Retina (tissue), 1 donor: ENCODE measurements around the gene MAML2.

Experiments
- DNase-seq: peaks from one replicate; pipeline ENCODE4 v3.0.0-alpha.2; 2016

The MAML2 gene

GRCh38 chr11:96338910-96339705 is 3.9 kb downstream of the MAML2 start:
- no peak for DNase-seq

DNA sequence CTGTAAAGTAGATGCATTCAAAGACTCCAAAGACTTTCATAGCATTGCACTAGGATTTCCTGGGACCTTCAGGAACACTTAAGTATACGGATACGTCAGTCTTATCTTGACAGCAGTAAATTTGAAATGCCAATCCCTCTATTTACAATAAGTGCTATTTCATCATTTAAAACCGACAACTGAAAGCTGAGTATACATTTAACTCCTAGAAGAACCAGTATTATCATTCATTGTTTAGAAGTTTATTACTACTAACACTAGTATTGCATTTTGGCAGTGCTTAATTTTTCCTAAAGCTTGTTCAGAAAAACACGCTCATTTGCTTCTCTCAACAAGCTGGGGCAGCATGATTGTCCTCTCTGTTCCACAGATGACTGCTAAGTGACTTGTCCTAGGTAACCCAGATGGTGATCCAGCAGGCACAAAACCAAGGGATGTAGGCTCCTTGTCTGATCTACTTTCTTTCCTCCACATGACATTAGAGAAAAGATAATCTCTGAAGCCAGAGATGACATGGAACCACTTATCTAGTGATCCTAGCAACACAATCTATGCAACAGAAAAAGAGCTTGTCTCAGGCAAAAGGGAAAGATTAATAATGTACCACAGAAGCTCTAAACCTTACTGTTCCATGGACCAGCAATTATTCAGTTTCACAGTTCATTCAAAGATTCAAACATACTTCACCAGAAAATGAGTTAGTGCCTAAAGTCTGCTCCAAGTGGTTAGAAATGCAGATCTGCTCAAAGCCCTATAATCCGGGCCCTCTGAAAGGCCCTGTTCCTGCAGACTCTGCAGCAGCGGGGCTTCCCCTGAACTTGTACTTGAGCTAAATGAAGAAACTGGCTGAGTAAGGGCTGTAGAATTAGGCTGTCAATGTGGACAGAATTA is 5.2 kb downstream of the MAML2 start:
- no peak for DNase-seq

- DNase-seq, result peak; percentile 24
Observed at GRCh38 chr11:96335388-96335787, 7.6 kb downstream of the MAML2 start.

DNA sequence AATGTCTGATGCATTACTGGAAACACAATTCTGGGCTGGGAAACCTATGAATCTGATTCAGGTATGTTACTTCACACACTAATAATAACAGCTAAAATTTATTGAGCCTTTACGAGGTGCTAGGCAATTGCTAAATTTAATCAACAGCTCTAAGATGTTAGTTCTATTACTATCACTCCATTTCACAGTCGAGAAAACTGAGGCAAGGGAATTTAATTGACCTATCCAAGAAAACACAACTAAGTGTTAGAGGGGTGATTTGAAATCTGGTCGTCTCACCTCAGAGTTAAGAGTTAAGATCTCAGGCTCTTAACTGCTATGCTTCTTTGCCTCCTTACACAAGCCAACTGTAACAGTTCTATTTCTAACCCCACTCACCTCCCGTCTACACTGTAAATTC is 8.8 kb downstream of the MAML2 start:
- DNase-seq, result no peak

DNA sequence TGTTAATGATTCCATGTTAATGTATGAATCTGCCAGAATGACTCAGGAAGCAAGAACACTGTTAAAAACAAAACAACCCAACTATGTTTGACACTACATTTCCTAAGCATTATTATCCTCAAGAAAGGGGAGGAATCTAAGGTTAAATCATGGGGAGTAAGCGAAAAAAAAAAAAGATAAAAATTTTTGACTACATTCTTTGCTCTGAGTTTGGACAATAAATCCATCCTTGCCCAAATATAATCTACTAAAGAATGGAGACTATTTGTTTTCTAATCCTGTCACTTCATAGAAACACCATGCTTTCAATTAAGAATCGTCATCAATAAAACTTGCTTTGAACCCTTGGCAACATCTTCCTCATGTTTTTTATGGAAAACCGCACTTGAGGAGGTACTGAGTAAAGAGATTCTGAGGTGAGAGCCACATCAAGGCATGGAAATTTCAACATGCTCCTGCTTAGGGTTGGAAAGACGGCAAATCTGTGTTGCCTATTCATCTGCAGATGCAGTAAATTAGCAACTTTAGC is 9.7 kb downstream of the MAML2 start:
- no peak for DNase-seq

GRCh38 chr11:96332126-96332771 is 10.7 kb downstream of the MAML2 start:
- DNase-seq, result peak; percentile 28

GRCh38 chr11:96331699-96332116 is 11.3 kb downstream of the MAML2 start:
- no peak for DNase-seq

DNA sequence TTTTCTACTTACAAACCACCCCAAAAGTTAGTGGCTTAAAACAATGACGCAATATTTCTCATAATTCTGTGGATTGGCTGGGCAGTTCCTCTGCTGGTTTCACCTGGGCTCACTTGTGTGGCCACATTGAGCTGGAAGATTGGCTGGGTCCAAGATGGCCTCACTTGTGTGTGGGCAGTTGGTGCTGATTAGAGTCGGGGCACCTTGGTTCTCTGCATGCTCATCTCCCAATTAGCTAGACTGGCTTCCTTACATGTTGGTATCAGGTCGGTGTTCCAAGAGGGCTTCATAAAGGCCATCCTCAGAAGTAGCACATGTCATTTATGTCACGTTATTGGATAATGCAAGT is 12.5 kb downstream of the MAML2 start:
- no peak for DNase-seq

- DNase-seq, result no peak
Observed at GRCh38 chr11:96329855-96330510, 13.0 kb downstream of the MAML2 start.

DNA sequence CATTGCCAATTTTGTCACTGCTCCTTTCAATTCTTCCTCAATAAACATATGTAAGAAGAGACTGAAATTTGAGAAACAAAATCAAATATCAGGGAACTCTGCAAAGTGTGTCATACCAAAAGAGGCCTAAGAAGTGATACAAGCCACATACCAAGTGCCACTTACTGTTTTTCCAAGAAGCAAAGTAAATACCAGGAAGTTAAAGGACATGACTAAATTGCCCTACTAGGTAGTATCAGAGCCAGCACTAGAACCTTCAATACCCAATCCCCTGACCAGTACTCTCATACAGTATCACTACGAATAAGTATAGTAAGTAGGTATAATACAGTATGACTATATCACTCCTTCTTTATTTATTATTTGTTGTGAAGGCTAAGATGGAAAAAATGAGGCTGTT is 13.6 kb downstream of the MAML2 start:
- DNase-seq, result no peak

DNA sequence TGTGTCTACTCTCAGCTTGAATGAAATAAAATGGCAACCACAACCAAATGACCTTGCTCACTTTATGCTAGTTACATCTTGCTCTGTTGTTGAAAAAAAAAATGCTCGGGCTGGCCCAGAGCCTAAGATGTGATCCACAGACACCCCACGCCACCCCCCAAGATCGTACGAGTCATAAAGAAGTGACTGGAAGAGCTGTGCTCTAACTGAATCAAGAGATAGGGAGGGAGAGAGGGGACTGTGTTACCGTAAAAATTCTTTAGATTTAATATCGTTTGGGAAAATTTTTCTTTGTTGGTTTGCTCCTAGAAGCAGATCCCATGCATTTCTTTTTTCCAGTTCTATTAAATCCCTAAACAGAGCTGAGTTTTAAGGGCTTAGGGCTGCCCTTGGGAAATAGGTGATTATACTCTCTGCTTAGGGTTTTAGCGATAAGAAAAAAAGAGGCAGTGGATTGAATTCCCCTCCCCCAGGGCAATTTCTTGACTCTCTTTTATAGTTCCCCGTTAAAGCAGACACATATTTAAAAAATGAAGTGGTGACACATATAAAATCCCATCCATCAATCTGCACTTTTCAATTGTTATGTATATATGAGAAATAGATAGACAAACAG is 14.5 kb downstream of the MAML2 start:
- no peak for DNase-seq

DNA sequence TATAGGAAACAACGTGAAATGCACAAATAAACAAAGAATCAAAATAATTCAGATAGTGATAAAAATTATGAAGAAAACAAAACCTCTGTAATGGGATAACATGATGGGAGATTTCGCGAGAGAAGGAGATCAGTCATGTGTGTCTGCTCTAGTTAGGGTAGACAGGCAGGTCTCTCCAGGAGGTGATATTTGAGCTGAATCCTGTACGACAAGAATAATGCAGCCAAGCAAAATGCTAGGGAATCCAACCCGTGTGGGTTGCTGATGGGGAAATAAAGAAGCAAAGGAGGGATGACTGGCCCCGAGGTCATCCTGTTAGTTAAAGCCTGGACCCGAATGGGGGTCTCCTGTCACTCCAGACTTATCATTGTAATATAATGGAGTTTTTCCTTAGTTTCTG is 16.0 kb downstream of the MAML2 start:
- DNase-seq, result no peak

GRCh38 chr11:96324912-96325311 is 18.1 kb downstream of the MAML2 start:
- no peak for DNase-seq

DNA sequence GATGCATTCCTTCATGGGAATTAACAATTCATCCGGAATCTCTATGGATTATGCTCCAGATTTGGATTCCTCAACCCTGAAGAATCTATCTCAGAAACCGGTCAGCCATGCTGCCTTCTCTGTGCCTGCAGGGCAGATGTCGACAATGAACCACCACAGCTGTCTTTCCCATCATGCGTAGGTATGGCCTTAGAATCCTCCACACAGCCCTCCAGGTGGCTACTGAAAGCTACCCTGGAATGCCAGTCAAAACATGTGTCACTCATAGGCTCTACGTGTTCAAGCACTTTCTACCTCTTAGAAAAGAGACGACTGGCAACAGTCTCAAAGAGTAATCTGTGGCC is 19.4 kb downstream of the MAML2 start:
- no peak for DNase-seq

GRCh38 chr11:96322775-96323641 is 20.0 kb downstream of the MAML2 start:
- no peak for DNase-seq

DNA sequence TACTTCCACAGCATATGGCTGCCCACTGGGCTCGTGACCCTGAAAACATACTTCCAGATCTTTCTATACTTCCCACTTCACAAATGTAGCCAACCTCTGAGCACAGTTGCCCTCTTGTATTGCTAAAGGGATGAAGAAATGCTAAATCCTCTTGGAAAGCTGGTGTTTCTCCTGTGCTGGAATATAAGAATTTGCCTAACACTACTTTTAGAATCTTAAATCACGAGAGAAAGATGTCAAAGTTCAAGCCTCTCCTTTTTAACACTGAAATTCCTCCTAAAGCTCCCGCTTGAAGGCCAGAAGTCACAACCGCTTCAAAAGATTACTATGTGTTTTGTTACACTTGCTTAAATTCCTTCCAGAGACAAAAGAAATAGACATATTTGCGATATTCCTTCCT is 21.9 kb downstream of the MAML2 start:
- DNase-seq, result no peak

- no peak for DNase-seq
Observed at GRCh38 chr11:96319898-96320656, 22.9 kb downstream of the MAML2 start.

DNA sequence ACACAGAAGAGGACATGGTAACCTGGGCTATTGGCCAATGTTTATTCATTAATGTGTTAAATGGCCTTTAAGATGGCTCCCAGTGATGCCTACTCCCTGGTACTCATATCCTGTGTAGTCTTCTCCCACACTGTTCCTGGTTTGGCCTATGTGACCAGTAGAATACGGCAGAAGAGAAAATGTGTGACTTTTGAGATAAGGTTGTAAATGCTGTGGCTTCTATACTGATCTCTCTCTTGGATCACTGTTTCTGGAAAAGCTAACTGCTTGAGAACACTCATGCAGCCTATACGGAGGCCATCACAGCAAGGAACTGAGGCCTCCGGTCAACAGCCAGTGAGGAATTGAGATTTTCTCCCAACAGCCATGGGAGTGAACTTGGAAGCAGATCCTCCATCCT is 24.1 kb downstream of the MAML2 start:
- DNase-seq, result no peak

DNA sequence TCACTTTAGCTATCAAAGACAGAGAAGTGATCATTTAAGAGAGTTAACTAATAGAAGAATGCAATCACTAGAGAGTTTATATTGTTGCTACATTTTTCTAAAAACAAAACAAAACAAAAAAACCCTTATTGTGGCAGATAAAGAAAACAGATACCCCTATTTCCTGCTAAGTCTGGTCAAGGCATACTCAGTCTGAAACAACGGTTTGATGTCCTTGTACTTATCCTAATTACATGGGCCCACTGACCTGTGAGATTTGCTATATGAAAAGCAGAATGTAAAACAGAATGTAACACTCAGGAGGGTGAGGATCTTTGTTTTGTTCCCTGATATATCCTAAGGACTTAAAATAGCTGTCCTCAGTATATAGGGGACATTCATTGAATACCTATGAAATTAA is 24.6 kb downstream of the MAML2 start:
- no peak for DNase-seq

GRCh38 chr11:96317985-96318384 is 25.0 kb downstream of the MAML2 start:
- DNase-seq, result no peak

DNA sequence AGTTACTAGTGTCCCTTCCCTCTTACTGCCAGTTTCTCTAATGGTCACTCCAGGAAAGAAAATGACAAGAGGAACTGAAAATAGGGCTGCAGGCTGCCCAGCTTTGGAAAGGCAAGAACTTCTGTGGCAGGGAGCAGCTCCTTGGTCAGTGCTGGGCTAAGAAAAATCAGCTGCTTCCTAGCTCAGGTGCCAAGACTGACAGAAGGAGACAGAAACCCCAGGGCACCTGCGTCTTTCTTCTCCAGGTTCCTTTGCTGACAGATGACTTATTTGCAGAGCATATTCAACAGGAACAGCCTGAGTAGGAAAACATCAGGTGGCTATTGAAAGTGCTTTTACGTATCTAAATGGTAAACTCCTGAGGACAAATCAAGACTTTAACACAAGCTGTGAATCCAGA is 25.4 kb downstream of the MAML2 start:
- no peak for DNase-seq
